HG03432 (cell line): ENCODE data around the gene KRTAP10-10.
"Not testable (repeated sequence)": the region's sequence is repeated elsewhere in the genome, so short reads cannot be mapped to it uniquely, and the experiment has no call there.

Source experiments
- ATAC-seq: cut with Tn5 transposase; IDR thresholded peaks from one replicate; pipeline ENCODE4 v1.9.1; 2021; ENCODE audit warnings: mild to moderate bottlenecking, moderate library complexity; ENCODE audit not compliant: unreplicated experiment

KRTAP10-10 gene

DNA sequence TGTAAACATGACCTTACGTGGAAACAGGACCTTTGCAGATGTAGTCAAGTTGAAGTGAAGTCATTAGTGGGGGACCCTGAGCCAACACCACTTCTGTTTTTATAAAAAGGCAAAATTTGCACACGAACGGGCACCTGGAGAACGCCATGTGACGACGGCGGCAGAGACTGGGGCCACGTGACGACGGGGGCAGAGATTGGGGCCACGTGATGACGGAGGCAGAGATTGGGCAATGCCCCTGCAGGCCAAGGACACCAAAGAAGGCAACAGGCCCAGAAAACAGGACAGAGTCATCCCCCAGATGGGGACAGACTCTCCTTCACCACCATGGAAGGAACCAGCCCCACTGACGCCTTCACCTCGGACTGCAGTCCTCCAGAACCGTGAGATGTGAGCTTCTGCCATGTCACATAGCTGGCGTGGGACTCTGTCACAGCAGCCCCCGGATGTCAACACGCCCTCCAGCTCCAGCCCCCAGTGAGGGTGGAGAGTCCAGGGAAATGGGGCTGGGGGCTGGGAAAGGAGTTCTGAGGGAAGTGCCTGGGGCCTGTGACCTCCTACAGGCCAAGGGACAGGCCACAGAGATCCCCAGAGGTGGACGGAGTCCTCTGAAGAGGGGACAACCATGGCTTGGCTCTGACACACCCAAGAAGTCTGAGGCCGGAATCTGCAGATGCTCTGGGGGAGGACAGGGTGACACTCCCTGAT lies 13.3 kb downstream of the KRTAP10-10 start:
- ATAC-seq: no peak

DNA sequence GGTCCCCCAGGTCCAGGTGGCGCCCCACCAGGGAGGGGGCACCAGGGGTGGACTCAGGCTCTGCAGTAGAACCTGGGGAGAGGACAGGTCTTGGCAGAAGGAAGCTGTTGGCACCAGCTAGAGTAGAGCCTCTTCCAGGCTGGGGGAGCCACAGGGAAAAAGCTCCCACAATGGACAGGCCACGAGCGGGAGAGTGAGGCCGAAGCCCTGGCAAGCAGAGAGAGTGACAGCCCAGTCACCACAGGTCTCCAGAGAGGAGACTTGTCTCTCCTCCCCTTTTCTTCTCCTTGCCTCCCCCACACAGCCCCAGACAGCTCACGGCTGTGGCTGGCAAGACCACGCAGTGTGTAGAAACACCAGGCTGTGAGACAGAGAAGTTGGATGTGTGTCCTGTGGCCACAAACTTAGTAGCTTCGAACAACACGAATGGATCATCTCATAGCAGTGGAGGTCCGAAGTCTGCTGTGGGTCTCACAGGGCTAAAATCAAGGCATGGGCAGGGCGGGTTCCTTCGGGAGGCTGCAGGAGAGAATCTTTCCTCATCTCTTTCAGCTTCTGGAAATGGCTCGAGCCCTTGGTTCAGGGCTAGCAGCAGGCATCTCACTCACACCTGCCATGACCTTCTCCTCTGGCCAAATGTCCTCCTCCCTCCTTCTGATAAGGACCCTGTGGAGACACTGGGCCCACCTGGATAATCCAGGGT lies 14.0 kb downstream of the KRTAP10-10 start:
- no peak for ATAC-seq

DNA sequence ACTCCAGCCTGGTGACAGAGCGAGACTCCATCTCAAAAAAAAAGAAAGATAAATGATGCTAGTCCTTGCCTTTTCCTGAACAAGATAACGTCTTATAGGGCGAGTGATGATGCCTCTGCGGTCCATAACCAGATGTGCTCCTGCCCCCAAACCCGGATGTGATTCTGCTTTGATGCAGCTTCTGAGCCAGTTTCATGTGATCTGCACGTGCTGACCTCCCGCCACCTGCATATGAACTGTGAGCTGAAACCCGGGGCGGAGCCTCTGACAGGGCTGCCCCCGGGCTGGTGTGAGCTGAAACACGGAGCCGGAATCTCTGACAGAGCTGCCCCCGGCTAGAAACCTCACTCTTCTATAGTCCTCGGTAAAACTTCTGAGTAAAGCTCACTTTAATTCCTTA lies 16.0 kb downstream of the KRTAP10-10 start:
- no peak for ATAC-seq

DNA sequence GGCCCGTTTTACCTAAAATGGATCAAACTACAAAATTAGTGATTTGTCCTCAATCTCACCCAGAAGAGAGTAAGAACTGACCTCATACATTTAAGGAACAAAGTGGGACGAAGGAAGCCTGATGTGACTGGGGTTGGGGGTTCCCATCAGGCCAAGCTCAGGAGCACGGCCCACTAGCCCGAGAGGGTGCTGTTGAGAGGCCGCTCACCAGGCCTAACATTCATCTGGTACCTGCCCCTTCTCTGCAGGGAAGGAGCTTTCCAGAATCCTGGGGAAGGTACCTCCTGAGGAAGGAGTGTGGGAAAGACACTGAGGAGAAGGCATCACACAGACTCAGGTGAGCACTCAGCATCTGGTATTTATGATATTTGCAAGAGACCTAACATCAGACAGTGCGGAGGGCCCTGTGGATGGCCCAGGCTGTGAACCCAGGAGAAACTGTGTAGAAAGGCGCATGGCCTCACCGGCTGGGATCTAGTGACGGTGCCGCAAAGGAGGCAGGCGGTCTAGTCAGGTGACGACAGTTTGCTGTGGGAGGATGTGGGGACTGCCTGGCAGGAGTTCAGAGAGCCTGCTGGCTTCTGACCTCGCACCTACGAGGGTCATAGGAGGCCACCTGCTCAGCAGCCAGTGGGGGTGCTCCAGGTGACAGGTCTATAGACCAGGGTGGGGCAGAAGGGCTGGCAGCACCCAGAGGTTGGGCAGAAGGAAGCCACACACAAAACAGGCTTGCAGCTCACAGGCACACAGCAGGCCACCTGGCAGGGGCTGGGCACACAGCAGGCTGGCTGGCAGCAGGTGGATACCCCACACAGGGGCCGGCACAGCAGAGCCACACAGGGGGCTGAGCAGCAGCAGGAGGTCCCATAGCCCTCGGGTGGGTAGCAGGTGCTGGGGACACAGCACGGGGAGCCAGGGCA lies 16.8 kb downstream of the KRTAP10-10 start:
- ATAC-seq: no peak

DNA sequence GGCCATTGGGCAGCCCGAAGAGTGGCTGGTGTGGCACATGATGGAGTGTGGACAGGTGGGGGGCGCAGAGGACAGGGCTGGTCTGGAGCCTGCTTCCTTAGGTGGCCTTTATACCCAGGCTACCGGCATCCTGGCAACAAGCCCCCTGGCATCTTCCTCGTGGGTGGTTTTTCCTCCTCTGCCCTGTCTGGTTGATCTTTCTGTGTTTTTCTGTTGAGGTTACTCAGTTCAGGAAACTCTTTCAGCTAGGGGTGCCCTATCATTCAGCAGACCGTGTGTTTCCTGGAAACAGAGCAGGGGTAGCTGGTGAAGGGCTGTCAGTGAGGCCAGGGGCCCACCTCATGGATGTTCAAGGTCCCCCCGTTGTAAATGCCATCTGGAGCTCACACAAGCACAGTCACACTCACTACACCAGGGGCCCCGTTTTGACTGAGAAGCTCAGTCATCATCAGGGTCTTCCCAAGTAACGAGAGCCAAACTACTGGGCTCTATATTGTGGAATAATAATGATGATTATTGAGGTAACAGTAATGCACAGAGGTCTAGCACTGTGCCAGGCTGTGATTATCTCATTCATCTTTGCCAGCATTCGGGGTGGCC lies 17.5 kb downstream of the KRTAP10-10 start, which contains the start of gene KRTAP12-4:
TSS of gene KRTAP12-4 (minus strand) at position 84 of the 600 bp plus-strand sequence. CDS start at position 39, 45 bp downstream.
- no peak for ATAC-seq

DNA sequence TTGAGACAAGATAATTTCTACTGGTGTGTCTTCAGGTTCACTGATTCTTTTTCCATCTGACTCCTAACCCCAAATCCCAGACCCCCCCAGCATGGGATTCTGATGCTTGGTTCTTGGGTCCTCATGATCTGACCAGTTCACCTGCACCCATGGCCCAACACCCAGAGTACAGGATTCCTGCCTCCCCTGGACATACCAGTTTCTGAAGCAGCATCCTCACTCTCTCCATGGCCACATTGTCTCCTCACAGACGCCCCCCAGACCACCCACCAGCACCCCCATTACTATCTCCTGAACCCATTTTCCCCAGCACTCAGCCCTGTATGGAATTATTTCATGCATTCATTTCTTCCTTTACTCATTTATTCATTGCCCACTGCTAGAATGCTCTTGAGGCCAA lies 19.7 kb downstream of the KRTAP10-10 start:
- no peak for ATAC-seq

DNA sequence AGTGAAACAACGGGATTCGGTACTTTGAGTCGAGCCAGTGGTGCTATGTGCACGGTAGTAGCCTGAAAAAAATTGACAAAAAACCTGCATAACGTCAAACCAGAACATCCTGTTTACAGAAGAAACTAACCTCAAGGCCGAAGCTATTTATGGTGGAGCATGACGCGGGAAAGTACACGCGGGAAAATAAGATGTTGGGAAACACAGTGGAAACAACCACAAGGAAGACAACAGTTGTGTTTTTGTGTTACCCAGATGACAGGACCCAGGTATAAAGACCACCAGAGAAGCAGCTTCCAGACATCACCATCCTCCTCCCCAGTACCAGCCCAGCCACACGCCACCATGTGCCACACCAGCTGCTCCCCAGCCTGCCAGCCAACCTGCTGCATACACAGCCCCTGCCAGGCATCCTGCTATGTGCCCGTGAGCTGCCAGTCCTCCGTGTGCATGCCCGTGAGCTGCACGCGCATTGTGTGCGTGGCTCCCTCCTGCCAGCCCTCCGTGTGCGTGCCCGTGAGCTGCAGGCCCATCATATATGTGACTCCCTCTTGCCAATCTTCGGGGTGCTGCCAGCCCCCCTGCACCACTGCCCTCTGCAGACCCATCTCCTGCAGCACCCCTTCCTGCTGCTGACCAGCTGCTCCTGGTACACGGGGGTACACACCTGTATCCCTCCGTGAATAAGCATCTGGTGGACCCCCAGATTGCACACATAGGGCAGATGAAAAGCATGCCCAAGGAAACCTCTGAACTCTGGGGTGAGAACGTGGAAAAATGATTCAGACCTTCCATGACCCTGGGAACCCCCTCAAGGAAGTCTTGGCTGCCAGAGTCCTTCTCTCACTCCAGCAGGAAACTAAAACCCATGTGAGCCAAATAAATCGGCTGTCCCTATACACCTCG lies 20.7 kb downstream of the KRTAP10-10 start, which contains the start of gene KRTAP12-3:
TSS of gene KRTAP12-3 (plus strand) at position 298 of the 906 bp plus-strand sequence. CDS start at position 346, 48 bp downstream.
- no peak for ATAC-seq

DNA sequence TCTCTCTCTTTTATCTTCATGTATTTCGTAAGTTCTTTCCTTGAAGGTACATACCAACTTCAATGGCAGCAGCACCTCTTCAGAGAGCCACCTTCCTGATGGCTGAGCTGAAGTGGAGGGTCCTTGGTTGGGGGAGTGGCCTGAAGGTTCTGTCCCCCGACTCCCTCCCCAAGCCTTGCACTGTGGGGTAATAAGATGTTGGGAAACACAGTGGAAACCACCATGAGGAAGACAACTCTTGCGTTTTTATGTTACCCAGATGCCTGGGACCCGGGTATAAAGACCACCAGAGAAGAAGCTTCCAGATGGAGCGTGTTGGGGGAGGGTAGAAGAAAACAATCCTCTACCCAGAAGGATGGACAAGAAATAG lies 21.4 kb downstream of the KRTAP10-10 start:
- no peak for ATAC-seq

DNA sequence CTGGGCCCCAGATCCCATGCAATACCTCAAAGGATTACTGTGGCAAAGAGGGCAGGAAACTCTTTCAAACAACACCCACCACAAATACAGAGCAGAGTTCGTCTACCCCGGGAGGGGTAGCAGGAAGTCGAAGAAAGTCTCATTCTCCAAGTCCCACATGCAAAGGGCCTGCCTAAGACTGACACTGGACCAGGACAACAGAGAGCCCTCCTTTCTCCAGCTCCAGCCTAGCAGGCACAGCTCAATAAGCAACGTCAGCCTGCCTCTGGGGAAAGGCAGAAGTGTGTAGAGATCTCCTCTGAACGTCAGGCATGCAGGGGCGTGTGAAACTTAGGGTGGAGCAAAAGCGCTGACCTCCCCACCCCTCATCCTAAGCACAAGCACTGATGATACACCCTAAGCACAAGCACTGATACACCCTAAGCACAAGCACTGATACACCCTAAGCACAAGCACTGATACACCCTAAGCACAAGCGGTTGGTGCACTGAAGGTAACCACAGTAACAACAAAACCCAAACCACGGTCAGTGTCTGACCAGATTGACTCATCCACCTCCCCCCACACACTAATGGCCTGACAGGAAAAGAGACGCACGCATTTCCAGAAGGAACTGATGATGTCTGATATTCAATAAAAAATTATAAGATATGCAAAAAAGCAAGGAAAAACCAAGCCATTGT lies 21.9 kb downstream of the KRTAP10-10 start:
- ATAC-seq: no peak

DNA sequence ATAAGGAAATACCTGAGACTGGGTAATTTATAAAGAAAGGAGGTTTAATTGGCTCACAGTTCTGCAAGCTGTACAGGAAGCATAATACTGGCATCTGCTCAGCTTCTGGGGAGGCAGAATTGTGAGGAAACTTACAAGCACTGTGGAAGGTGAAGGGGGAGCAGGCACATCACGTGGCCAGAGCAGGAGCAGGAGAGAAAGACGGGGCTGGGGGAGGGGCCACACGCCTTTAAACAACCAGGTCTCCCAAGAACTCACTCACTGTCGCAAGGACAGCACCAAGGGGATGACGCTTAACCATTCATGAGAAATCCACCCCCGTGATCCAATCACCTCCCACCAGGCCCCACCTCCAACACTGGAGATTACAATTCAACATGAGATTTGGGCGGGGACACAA lies 24.4 kb downstream of the KRTAP10-10 start:
- not testable (repeated sequence) for ATAC-seq

DNA sequence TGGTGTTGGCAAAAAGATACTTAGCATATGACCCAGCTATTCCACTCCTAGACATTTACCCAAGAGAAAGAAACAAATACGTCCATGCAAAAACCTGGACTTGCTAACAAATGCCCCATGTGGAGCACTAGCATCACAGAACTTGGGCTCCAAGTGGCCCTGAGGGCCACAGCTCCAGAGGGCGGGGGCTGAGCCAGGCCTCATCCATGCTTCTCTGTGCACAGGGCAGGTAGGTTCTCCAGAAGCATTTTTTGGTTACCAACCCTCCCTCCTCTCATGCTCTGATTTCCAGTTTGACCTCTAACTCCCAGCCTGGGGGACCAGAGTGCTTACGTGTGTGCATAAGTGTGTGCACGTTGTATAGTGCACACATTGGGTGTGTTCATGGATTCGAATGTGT lies 27.5 kb downstream of the KRTAP10-10 start:
- no peak for ATAC-seq

DNA sequence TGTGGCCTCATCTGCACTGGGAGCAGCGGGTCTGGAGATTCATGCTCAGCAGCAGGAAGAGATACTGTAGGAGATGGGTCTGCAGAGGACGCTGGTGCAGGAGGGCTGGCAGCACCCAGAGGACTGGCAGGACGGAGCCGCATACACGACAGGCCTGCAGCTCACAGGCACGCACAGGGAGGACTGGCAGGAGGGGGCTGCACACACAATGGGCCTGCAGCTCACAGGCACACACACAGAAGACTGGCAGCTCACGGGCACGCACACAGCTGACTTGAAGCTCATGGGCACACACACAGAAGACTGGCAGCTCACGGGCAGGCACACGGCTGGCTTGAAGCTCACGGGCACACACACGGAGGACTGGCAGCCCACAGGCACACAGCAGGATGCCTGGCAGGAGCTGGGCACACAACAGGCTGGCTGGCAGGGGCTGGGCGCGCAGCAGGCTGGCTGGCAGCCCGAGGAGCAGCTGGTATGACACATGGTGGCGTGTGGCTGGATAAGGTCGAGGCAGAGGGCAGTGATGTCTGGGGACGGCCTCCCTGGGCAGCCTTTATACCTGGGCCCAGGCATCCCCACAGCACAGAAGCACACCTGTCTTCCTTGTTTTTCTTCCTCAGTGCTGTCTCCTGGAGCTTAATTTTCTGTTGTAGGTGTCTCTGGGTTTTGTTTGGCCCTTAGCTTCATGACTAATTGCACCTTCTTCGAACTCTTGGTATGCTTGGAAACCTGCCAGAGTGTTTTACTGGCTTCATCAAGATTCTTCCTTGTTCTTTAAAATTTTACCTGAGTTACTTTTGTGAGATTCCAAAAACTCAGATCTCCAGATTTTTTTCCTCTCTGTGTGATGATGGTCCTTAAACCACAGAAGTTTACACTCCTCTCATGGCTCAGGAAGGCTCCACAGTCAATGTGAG lies 29.5 kb downstream of the KRTAP10-10 start, which contains the start of gene KRTAP12-2:
TSS of gene KRTAP12-2 (minus strand) at position 527 of the 920 bp plus-strand sequence. CDS start at position 486, 41 bp downstream.
- no peak for ATAC-seq

DNA sequence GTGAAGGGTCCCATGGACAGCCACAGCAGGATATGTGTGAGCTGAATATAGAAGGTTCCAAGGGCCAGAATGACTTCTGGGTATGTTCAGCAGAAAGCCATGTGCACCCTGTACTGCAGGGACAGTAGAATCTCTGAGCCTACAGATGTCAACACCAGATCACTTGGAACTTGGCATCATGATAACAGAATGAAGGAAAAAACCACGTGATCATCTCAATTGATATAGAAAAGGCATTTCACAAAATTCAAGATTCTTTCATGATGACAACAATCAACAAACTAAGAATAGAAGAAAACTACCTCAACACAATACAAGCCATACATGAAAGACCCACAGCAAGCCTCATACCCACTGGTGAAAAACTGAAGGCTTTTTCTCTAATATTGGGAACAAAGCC lies 30.5 kb downstream of the KRTAP10-10 start:
- no peak for ATAC-seq

DNA sequence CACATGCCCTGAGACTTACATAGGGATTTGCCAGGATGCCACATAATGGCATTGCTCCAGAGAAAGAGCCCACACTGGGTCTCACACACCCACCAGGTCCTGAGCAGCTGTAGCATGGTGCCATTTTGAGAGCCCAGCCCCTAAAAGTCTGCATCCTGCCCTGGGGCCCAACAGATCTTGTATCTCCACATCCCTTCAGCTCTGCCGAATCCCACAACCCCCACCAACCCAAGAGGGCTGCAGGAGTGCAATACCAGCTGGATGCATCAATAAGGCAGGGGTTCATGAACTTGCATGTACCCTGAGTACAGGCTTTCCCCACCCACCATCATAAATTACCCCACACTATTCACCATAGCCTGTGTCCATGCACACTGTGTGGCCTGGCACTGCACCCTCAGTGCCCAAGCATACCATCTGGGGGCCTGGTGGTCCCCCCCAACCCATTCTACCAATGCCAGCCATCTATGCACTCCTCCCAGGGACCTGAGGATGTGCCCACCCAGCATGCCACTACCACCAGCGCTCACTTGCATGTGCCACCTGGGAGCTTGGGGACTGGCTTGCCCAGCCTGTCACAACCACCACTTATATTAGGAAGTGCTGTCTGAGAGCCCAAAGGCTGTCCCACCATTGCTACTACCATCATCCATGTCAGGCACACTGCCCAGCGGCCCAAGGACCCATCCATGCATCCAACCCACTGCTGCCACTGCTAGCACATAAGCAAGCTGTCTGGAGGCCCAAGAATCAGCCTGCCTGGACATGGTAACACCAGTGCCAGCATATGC lies 33.7 kb downstream of the KRTAP10-10 start:
- ATAC-seq: no peak

DNA sequence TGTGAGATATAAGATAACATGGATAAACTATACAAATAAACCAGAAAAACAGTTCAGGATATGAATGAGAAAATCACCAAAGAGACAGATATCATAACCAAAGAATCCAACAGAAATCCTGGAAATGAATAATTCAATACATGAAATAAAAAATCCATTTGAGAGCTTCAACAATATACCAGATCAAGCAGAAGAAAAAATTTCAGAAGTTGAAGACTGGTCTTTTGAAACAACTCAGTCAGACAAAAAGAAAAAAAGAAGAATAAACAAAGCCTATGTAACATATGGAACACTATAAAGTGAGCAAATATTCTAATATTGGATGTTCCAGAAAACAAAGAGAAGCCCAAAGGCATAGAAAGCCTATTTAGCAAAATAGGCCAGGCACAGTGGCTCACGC lies 34.8 kb downstream of the KRTAP10-10 start:
- no peak for ATAC-seq

DNA sequence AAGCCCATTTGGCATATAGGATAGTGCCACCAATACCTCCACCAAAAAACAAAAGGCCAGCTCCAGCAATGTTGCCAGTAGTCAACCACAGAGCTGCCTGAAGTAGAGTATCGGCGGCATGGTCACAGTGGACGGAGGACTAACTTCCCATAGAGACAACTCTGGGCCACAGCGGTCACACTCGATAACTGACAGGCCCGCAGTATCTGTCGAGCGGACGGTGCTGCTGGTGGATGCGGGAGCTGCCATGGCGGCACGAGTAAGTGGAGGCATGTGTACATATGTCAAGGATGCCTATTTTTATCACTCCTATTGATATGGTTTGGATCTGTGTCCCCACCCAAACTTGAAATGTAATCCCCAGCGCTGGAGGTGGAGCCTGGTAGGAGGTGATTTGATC lies 40.7 kb downstream of the KRTAP10-10 start:
- ATAC-seq: no peak

DNA sequence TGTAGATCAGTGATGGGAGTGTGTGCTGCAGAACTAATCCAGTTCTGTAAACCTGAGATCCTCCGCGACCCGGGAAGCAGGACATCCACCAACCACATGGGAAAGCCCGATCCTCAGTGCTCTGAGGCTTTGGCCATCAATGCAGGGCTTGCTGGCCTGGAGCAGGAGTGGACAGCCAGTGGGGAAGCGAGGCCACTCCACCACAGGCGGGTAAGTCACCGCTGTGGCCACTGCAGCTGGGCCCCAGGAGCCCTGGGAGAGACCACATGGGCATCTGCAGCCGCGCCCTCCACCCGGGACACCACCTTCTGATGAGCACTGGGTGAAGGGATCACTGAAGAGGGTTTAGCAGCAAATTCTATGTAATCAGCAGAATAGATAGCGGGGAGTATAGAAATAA lies 44.0 kb downstream of the KRTAP10-10 start:
- ATAC-seq: no peak
